Astrocyte of the cerebellum (primary cell): ENCODE measurements around the gene FHIP2A.
A peak's percentile ranks its signal among the peaks of the same experiment; 100 is the strongest.

Experiments used
- DNase-seq: peaks from one replicate; pipeline ENCODE4 v3.0.0-alpha.2; 2011; ENCODE audit warnings: low read depth
- H3K4me3 ChIP-seq: 2 replicates; pipeline ENCODE4 v1.5.1; 2011; ENCODE audit warnings: mild to moderate bottlenecking, low read depth, low read length, moderate library complexity
- CTCF ChIP-seq: IDR thresholded peaks from 2 replicates; pipeline ENCODE4 v1.5.1; 2012; ENCODE audit warnings: low read length, low read depth, moderate library complexity, mild to moderate bottlenecking; ENCODE audit errors: missing control alignments
- in situ Hi-C: cut with HindIII; loops from 2 replicates; pipeline ENCODE4 v1.10.0; 2017; ENCODE audit warnings: low sequenced_read_pairs

Gene FHIP2A

GRCh38 chr10:114823077-114823463 lies 1.5 kb downstream of the FHIP2A start:
- TF ChIP-seq CTCF = no peak
- H3K4me3 ChIP-seq = peak overlapping the region; percentile 65
- in situ Hi-C loops = no loop called here
- DNase-seq = no peak

- no peak for TF ChIP-seq CTCF
- in situ Hi-C loops = no loop called here
- no peak for DNase-seq
- H3K4me3 ChIP-seq = no peak overlapping the region
Measured at GRCh38 chr10:114824391-114824790, 2.8 kb downstream of the FHIP2A start.

- in situ Hi-C loops = no loop called here
Measured at GRCh38 chr10:114825513-114826253, 4.1 kb downstream of the FHIP2A start.

GRCh38 chr10:114829160-114829909 lies 7.8 kb downstream of the FHIP2A start:
- no peak for DNase-seq
- no peak overlapping the region for H3K4me3 ChIP-seq
- TF ChIP-seq CTCF = no peak
- in situ Hi-C loops = no loop called here

More at GRCh38 chr10:114825513-114826253, 4.1 kb downstream of the FHIP2A start:
- H3K4me3 ChIP-seq = no peak overlapping the region
- no peak for TF ChIP-seq CTCF
- peak; percentile 43 for DNase-seq

DNA sequence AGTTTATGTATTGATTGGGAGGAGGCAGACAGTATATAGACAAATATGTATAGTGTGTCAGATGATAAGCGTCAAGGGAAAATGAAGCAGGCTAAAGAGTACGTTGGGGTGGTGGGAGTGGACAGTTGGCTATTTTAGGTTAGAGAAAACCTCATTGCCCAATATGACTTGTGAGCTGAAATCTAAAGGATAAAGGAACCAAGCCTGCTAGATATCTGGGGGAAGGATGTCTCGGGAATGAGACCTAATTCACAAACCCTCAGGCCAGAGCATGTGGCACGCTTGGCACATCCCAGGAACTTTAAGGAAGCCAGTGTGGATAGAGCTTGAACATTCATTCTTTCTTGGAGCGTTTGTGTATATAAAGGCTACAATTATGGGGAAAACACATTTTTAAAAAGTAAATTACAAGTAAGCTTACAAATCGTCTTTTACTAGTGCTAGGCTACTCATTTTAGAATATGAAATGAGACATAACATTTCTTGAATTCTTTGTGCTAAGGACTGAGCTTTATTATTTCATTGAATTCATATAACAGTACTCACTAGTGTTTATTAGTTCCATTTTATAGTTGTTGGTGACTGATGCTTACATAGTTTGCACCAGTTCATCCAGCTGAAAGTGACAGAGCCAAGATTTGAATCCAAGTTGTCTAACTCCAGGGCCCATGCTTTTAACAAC lies 9.7 kb downstream of the FHIP2A start:
- in situ Hi-C loops = no loop called here
- no peak for TF ChIP-seq CTCF
- no peak overlapping the region for H3K4me3 ChIP-seq
- no peak for DNase-seq

- H3K4me3 ChIP-seq = no peak overlapping the region
- TF ChIP-seq CTCF = no peak
- no peak for DNase-seq
- in situ Hi-C loops = no loop called here
Measured at GRCh38 chr10:114837690-114838089, 16.1 kb downstream of the FHIP2A start.
